HG02885 (cell line): Measurements from ENCODE around the gene CAPRIN2.

Source experiments
- ATAC-seq: cut with Tn5 transposase; IDR thresholded peaks from one replicate; pipeline ENCODE4 v1.9.1; 2021; ENCODE audit warnings: mild to moderate bottlenecking; ENCODE audit not compliant: unreplicated experiment, poor library complexity

The CAPRIN2 gene

DNA sequence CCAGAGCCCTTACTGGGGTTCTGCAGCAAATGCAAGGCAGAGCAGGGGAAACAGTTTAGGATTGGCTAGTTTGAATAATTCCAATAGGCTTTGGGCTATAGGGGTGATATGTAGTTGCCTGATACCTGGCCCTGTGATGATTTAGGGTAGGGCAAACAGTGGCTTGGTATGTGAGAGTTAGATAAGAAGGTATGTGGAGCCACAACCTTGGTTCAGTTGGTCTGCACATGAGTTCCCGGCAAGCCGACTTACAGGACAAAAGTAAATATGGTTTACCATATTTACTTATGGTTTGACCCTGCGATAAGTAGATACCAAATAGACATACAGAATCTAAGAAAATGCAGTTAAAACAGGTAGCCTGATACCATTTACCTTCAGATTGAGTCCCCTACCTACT lies 8.3 kb upstream of the CAPRIN2 start:
- no peak for ATAC-seq

DNA sequence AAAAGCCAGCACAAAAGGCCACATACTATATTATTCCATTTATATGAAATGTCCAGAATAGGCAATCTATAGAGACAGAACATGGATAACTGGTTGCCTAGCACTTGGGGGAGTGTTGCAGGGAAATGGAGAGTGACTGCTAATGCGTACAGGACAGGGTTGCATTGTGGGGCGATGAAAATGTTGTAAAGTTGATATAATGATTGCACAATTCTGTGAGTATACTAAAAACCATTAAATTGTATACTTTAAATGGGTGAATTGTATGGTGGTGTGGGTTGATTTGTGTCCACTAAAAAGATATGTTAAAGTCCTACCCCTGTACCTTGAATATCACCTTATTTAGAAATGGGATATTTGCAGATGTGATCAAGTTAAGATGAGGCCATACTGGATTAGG lies 7.0 kb upstream of the CAPRIN2 start:
- no peak for ATAC-seq

- no peak for ATAC-seq
Observed at GRCh38 chr12:30757316-30757715, 2.6 kb upstream of the CAPRIN2 start.

DNA sequence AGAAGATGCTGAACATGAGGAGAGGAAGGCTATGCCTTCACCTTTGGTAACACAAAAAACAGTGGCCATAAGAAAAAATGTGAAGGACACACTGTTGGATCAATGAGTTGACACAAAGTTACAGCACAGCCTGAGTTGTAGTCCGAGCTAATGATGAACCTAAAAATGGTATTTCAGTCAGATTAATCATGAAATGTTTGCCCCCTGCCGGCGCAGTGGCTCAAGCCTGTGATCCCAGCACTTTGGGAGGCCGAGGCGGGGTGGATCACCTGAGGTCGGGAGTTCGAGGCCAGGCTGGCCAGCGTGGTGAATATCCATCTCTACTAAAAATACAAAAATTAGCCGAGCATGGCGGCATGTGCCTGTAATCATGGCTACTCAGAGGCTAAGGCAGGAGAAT lies 1.3 kb upstream of the CAPRIN2 start:
- no peak for ATAC-seq

GRCh38 chr12:30755395-30755762 lies 628 bp upstream of the CAPRIN2 start:
- ATAC-seq: no peak

- ATAC-seq: peak; percentile 45
Observed at GRCh38 chr12:30754383-30754749, 385 bp downstream of the CAPRIN2 start.

- no peak for ATAC-seq
Observed at GRCh38 chr12:30753751-30754382, 884 bp downstream of the CAPRIN2 start.

DNA sequence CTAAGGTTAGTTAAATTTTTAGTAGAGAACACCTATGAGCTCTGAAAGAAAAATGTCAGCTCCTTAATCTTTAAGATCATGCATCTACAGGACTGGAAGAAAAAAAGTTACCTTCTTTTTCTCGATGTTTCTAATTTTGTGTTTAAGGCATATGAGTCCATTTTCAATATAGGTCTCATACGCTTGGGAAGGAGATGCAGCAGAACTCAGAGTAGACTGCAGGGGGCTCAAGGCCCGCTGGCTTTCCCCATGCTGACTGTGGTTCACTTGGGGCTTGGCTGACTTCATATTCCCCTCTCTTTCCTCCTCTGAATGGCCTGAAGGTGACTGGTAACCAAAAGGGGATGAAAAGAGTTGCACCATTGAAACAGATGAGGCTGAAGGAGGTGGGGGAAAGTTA lies 1.5 kb downstream of the CAPRIN2 start:
- no peak for ATAC-seq

GRCh38 chr12:30752255-30752654 lies 2.5 kb downstream of the CAPRIN2 start:
- ATAC-seq: no peak

- no peak for ATAC-seq
Observed at GRCh38 chr12:30748147-30748546, 6.6 kb downstream of the CAPRIN2 start.

DNA sequence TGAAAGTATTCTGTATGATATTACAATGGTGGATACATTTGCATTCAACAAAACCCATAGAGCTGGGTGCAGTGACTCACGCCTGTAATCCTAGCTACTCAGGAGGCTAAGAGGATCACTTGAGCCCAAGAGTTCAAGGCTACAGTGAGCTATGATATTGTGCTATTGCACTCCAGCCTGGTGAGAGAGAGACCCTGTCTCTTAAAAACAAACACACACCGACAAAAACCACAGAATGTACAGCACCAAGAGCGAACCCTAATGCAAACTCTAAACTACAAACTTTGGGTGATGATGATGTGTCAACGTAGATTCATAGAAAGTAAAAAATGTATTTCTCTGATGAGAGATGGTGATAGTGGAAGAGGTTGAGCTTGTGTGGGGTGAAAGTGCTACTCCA lies 8.6 kb downstream of the CAPRIN2 start:
- ATAC-seq: no peak

GRCh38 chr12:30744321-30744720 lies 10.4 kb downstream of the CAPRIN2 start:
- no peak for ATAC-seq

GRCh38 chr12:30740274-30740673 lies 14.5 kb downstream of the CAPRIN2 start:
- no peak for ATAC-seq

DNA sequence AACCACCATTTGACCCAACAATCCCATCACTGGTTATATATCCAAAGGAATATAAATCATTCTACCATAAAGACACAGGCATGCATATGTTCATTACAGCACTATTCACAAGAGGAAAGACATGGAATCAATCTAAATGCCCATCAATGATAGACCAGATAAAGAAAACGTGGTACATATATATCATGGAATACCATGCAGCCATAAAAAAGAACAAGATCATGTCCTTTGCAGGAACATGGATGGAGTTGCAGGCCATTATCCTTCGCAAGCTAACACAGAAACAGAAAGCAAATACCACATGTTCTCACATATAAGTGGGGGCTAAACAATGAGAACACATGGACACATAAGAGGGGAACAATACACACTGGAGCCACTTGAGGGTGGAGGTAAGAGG lies 15.7 kb downstream of the CAPRIN2 start:
- ATAC-seq: no peak

DNA sequence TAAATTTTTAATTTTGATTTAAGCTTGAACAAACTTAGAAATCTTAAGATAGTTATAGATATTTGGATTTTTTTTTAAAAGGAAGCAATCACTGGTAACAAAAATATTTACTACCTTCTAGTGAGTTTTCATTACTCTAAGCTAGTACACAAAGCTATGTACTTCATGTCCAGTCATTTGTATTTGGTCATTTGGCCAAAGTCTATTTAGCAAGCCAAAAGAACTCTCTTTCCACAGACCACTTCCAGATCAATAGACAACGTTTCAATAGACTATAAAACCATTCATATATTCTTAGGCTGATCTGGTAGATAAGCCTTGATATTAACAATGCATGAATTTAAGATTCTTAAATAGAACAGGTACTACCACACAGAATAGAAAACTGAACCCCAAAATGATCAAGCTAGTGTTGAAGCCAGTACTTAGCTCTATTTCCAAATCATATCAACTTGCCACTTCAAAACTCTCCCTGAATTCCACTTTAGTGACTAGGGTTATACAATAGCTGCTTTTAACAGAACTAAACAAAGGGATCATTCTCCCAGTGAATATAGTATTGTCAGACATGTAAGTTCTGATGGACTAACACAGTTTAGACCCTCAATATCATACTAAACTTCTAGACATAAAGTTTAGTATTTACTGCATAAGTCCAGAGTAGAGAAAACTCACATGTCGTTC lies 21.7 kb downstream of the CAPRIN2 start:
- no peak for ATAC-seq

- ATAC-seq: no peak
Observed at GRCh38 chr12:30730011-30730410, 24.7 kb downstream of the CAPRIN2 start.

DNA sequence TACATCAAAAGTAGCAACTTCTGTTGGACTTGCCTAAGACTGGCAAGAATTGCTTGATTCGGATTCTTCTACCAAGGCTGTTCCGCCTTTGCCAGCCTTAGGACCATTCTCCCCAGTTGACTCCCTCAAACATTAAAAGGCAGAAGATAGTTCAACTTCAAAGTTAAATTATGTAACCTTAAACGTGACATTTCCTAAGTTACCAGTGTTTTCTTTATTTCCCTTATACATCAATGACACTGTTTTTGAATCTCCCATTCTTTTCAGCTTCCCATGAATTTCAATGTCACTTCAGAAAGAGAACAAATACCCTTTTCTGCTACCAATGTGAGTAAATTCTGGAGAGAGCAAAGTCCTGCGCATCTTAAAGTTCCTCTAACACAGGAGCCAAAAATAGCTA lies 25.2 kb downstream of the CAPRIN2 start:
- ATAC-seq: no peak

DNA sequence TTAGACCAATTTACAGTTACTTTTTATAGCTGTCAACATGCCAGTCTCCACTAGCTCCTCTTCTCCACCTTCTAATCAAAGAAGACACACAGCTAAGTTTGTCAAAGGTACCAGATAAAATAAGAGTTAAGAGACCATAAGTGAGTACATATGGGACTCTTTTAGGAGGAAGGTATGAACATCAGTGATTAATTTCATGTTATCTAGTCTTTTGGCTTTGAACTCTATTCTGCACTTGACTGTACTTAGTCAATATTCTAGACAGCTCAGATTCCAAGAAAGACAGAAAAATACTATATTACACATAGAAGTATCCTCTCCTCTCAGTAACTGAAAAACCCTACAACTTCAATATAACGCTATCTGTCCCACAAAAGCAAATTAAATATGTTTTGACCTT lies 28.1 kb downstream of the CAPRIN2 start:
- ATAC-seq: no peak

GRCh38 chr12:30725739-30726138 lies 29.0 kb downstream of the CAPRIN2 start:
- no peak for ATAC-seq

DNA sequence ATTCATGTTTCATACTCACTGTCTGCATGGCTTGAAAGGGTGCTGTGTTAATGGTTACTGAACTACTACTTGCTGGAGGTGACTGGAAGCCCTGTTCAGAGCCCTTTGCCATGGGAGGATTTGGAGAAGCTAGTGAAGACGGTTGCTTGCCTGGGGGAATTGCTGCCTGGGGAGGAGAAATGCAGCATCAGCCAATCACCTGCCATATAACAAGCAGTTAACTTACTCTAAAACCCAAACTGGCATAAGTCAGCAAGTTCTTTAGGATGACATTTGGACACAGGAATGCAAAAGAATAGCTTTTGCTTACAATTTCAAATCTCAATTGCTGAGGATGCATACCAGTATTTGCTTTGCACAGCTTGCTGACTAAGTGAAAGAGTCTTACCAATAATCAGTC lies 35.7 kb downstream of the CAPRIN2 start:
- ATAC-seq: no peak

- ATAC-seq: no peak
Observed at GRCh38 chr12:30707613-30708342, 47.0 kb downstream of the CAPRIN2 start.

DNA sequence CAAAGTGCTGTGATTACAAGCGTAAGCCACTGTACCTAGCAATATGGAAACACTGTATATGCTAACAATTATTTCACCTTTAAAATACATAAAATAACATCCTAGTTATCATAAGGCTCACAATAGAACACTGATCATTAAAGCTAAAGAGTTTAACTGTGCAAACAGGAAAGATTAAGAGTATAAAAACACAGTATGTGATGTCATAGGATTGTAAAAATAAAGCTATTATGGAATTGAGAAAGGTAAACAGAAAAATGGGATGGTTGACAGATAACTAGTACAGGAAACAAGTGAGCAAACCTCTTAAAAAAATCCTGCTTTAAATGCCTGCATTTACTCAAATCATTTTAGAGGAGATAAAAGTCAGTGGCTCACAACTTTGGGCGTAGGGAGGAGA lies 48.3 kb downstream of the CAPRIN2 start:
- no peak for ATAC-seq
